NCI-H2171 (cell line): ENCODE measurements around the gene TASL.
"Not testable (repeated sequence)": the region's sequence is repeated elsewhere in the genome, so short reads cannot be mapped to it uniquely, and the experiment has no call there.

Experiments
- DNase-seq: peaks from one replicate; lab custom pipeline; 2025; lab: John Stamatoyannopoulos, UW

Gene TASL

DNA sequence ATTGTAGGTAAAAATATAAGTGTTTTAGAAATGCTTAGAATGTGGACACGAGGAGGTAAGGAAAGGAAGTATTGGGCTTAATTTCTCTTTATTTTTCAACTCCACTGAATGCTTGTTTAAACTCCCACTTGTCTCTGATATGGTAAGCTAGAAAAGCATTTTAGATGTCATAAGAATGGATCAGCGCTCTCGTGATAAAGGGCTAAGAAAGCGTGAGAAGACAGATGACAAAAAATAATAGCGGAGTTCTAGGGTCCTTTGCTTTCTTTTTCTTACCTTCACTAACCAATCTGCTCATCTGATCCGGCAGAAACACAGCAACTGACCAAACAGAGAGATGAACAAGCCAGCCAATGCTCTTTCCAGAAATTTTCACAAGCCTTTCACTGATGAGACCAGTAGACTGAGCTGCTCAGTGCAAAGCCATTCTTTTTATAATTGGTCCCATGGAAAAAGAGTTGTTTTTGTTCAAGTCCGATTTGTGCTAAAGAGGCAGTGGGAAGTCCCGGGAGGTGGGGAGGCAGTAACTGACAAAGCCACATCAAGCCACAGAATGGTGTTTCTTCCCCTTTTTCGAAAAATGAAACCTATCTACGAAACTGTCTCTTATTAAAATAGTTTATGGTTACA, at the start of gene TASL:
TASL (minus strand) TSS at position 405 of the 630 bp plus-strand sequence. CDS start 17,411 bp downstream, outside the sequence.
- DNase-seq = no peak

DNA sequence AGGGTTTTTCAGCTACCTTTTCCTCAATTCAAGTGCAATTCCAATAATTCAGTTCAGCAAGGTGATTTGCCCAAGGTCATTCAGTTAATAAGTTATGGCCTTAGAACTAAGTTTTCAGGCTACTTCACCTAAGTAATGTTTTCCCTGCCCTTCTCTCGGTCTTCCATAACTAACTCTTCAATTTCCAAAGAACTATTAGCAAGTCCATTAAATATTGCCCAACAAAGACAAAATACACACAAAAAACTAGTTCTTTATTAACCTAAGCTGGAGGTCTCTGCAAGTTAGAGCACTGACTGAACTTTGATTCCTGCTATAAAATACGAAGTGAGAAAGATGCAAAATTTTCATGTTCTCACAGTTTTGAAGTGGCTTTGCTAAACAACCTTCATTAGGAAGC, 48.8 kb upstream of the TASL start:
- no peak for DNase-seq

- no peak for DNase-seq
Measured at GRCh38 chrX:30622361-30622760, 44.8 kb upstream of the TASL start.

DNA sequence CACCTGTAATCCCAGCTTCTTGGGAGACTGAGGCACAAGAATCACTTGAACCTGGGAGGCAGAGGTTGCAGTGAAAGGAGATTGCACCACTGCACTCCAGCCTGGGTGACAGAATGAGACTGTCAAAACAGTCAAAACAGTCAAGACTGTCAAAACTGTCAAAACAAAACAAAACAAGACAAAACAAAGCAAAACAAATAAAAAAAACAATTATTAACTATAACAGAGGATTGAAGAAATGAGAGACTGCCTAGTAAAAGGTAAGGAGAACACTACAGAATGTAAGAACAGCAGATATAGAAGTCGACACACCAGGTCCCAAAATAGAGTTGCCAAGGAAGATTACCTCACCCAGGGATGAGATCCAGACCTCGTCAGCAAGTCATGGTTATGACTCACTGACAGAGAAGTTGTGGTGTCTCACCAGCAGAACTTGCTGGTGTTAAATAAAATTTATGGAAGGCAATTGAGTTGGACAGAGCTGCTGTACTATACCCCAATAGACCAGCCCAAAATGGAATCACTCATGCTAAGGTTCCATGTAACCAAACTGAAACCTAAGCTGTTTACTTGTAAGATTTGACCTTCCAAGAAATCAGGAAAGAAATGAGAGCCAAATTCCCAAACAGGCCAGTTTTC, 43.5 kb upstream of the TASL start:
- DNase-seq = no peak

- no peak for DNase-seq
Measured at GRCh38 chrX:30620125-30620524, 42.6 kb upstream of the TASL start.

GRCh38 chrX:30618160-30618765, 40.7 kb upstream of the TASL start:
- no peak for DNase-seq

DNA sequence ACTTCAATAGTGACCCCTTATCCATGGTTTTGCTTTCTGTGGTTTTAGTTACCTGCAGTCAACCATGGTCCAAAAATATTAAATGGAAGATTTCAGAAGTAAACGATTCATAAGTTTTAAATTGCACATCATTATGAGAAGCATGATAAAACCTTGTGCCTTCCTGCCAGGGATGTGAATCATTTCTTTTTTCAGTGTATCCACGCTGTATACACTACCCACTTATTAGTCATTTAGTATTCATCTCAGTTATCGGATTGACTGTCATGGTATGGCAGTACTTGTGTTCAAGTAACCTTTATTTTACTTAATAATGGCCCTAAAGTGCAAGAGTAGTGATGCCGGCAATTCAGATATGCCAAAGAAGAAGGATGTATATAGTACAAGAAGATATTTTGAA, 37.7 kb upstream of the TASL start:
- no peak for DNase-seq

DNA sequence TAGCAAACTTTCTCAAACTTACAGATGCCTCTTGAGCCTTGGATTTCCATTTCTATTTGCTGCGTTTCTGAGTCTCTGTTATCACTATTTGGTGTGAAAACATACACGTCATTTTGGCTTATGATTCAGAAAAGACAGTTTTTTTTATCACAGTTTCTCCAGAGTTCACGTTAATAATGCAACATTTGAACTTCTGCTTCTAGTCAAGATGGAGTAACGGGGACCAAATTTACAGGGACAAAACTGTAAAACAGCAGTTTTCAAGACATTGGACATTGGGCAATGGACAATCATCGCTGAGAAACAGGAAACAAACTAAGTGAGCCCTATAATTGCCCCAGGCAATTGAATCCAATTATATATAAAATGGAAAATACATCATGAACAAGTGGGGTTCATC, 36.2 kb upstream of the TASL start:
- no peak for DNase-seq

DNA sequence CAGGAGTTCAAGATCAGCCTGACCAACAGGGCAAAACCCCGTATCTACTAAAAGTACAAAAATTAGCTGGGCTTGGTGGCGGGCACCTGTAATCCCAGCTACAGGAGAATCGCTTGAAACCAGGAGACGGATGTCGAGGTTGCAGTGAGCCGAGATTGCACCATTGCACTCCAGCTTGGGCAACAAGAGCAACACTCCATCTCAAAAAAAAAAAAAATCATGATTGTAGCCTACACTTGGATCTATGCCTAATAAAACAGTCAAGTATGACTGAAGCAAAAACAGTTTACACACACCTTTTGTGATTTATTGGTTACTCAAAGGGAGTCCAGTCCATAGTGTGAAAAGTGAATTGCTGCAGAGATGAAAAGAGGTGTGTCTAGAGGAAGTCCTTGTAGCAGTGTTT, 34.7 kb upstream of the TASL start:
- no peak for DNase-seq

GRCh38 chrX:30610026-30610425, 32.5 kb upstream of the TASL start:
- DNase-seq = no peak

GRCh38 chrX:30607155-30607554, 29.6 kb upstream of the TASL start:
- DNase-seq = no peak

DNA sequence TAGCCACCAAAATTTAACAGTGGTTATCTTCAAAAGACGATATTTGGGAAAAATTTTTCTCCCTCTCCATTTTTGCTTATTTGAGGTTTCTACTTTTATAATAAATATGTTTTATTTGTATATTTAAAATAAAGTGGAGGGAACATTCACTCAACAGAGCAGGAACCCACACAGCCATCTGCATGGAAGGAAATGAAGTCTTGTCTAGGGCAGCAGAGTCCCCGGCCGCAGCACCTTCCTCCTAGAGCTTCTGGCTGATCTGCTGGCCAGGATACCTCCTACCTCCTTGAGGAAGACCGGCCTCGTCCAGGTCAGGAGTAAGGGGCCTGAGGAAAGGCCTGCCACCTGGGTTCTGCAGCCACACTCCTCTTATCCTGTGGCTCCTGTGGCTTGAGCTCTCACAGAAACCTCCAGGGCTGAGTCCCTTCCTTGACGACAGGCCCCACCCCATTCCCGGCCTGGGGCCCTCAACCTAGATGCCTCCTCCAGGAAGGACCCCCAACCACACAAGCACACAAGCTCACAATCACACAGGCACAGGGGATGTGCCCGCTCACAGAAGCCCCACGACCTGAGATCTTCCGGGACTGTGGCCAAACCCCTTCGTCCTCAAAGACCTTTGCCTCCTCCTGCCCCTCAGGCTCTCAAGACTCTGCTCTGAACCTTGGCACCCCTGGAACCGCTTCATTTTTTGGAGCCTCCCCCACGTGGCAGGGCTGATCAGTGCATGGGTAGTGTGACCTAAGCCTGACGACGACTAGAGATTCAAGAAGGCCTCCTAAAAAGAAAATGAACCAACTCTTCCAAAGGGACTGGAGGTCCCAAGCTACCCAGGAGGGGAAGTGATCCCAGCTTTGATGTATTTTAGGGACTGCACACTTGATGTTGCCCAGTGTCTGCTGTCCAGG, 23.0 kb upstream of the TASL start:
- not testable (repeated sequence) for DNase-seq

- no peak for DNase-seq
Measured at GRCh38 chrX:30597216-30598012, 19.8 kb upstream of the TASL start.

GRCh38 chrX:30593440-30594200, 16.1 kb upstream of the TASL start:
- DNase-seq = no peak

DNA sequence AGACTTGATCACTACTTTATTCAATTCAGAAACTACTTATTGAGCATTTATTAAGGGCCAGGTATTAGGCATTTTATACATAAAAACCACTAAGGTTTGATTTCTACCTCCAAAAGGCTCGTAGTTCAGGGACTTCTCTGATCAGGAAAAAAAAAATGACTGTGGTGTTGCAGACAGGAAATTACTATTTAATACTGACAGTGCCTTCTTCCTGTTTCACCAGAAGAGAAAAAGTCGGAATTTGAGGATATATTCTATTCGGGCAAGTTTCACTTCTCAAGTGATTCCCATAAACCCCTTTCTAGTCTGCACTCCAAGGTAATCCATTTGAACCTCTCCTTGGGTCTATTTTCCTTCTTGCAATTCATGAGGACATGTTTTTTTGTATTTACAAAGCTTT, 15.3 kb upstream of the TASL start:
- DNase-seq = no peak

- DNase-seq = no peak
Measured at GRCh38 chrX:30590368-30590767, 12.8 kb upstream of the TASL start.

DNA sequence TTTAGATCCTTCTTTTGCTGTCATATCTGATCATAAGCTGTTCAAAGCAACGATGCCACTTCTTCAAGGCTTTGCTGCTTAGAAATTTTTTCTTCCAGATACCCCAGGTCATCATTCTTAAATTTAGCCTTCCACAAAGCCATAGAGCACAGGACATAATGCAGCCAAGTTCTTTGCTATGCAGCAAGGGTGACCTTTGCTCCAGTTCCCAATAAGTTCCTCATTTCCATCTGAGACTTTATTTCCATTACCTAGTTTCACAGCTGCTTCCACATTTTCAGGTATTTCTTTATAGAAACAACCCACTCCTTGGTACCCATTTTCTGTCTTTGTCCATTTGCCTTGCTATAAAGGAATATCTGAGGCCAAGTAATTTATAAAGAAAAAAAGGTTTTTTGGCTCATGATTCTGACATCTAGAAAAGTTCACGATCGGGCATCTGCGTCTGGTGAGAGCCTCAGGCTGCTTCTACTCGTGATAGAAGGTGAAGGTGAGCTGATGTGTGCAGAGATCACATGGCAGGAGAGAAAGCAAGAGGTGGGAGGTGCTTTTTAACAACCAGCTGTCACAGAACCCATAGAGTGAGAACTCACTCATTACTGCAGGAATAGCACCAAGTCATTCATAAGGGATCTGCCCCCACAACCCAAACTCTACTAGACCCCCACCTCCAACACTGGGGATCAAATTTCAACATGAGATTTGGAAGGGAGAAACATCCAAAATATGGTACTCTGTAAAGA, 11.8 kb upstream of the TASL start:
- DNase-seq = no peak

DNA sequence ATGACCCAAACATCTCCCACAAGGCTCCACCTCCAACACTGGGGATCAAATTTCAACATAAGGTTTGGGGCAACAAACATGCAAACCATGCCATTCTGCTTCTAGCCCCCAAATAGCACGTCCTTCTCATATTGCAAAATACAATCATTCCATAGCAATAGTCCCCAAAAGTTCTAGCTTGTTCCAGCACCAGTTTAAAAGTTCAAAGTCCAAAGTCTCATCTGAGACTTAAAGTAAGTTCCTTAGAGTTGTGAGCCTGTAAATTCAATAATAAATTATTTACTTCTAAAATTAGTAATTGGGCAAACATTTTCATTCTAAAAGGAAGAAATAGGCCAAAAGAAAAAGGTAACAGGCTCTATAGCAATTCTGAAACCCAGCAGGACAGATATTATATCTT, 8.9 kb upstream of the TASL start:
- no peak for DNase-seq

DNA sequence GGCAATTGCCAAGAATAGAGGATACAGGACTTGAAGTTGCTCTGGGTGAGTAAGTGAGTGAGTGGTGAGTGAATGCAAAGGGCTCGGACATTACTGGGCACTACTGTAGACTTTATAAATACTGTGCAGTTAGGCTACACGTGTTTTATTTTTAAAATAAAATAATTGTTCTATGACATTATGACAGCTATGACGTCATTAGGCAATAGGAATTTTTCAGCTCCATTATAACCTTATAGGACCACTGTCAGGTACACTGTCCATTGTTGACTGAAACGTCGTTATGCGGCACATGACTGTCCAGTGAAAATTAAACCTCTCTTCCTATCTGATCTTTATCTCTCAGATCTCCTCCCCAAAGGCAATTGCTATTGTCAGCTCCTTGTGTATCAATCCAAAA, 5.1 kb upstream of the TASL start:
- DNase-seq = no peak

DNA sequence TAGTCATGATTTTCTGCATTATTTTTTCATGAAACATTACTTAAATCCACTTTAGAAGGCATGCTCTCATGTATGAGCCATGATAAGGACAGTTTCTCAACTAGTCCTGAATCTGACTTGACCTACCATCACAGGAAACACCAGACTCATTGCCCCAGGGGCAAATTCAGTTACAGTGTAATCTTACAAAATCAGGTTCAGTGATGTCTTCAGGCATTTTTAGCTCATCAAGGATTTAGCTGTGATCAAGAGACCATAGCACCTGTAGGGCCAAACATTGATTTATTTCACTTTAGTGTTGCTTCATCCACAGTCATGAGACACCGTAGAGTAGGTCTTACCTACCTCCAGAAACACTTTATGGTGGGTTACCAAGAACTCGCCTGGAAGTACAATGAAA, 3.1 kb upstream of the TASL start:
- no peak for DNase-seq
